BJ (cell line): Measurements from ENCODE around the gene C11orf54. TPM values are rescaled to one million over a fixed set of nuclear protein-coding genes. Genes with fewer than 3 reads are reported as not detected.

Experiments used
- CTCF ChIA-PET: fragments of 350-600 bp; formaldehyde crosslinking; extraction: SDS; loops from one replicate; lab custom pipeline; 2021; ENCODE audit warnings: antibody characterized with exemption, inconsistent platforms; lab: Yijun Ruan, JAX
- POLR2A ChIA-PET: fragments of 300-600 bp; sonication (Branson Sonifier 250); formaldehyde crosslinking; extraction: SDS; loops from one replicate; lab custom pipeline; 2021; ENCODE audit warnings: antibody characterized with exemption; lab: Charles Lee
- DNase-seq: peaks from one replicate; pipeline ENCODE4 v3.0.0-alpha.2; 2011; ENCODE audit warnings: low read depth
- H3K27me3 ChIP-seq: 2 replicates; pipeline ENCODE4 v1.6.0; 2011; ENCODE audit warnings: low read length; ENCODE audit not compliant: control insufficient read depth, insufficient read depth
- H3K36me3 ChIP-seq: 2 replicates; pipeline ENCODE4 v1.5.1; 2011; ENCODE audit warnings: low read length; ENCODE audit not compliant: control insufficient read depth, insufficient read depth
- H3K4me3 ChIP-seq: 2 replicates; pipeline ENCODE4 v1.5.1; 2011; ENCODE audit warnings: low read depth, mild to moderate bottlenecking, control low read depth, low read length
- polyA plus RNA-seq: library from polyadenylated mRNA; depleted of rRNA; stranded (reverse); fragments of >200 nt; gene quantifications from 2 replicates; pipeline ENCODE4 v1.2.3, GENCODE V29; 2011; rRNA removed
- small RNA-seq: library from RNA; depleted of rRNA; stranded (forward); fragments of <200 nt; gene quantifications from one replicate; pipeline ENCODE3, GENCODE V24; 2012; ENCODE audit warnings: low replicate concordance, low read depth; ENCODE audit not compliant: insufficient read length
- TF ChIP-seq, protein P1 (sequence below): IDR thresholded peaks from 2 replicates; pipeline ENCODE4 v1.5.1; 2011; ENCODE audit warnings: low read depth, mild to moderate bottlenecking, control low read depth, inconsistent platforms, low read length, moderate library complexity; ENCODE audit not compliant: insufficient read depth

The C11orf54 gene
- polyA plus RNA-seq, 1 experiment: 6.8 TPM

DNA sequence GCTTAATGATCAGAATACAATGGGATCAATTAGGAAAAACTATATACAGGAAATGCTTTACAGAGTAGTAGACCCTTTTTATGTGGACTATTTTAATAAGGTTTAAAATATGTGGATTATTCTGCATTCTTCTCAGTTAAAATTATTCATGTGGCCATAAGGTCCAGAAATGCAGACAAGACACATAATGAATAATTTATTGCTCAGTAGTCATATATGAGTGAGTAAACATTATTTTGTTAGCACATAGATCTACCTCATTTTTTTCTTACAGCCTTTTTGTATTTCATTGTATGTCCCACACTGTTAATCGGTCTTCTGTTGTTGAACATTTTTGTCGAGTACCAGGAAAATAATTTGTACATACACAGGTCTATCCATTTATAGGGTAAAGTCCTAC lies 63.4 kb downstream of the C11orf54 start:
- Histone ChIP-seq H3K36me3 (peaks cover 14% of the 10 kb centered on the region), H3K27me3 (no peaks in the 10 kb centered on the region), H3K4me3 (no peak overlapping the region)
- TF ChIP-seq, protein P1, sequence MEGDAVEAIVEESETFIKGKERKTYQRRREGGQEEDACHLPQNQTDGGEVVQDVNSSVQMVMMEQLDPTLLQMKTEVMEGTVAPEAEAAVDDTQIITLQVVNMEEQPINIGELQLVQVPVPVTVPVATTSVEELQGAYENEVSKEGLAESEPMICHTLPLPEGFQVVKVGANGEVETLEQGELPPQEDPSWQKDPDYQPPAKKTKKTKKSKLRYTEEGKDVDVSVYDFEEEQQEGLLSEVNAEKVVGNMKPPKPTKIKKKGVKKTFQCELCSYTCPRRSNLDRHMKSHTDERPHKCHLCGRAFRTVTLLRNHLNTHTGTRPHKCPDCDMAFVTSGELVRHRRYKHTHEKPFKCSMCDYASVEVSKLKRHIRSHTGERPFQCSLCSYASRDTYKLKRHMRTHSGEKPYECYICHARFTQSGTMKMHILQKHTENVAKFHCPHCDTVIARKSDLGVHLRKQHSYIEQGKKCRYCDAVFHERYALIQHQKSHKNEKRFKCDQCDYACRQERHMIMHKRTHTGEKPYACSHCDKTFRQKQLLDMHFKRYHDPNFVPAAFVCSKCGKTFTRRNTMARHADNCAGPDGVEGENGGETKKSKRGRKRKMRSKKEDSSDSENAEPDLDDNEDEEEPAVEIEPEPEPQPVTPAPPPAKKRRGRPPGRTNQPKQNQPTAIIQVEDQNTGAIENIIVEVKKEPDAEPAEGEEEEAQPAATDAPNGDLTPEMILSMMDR: no peak
- DNase-seq: no peak
- POLR2A ChIA-PET: no interaction called here
- CTCF ChIA-PET: no interaction called here

DNA sequence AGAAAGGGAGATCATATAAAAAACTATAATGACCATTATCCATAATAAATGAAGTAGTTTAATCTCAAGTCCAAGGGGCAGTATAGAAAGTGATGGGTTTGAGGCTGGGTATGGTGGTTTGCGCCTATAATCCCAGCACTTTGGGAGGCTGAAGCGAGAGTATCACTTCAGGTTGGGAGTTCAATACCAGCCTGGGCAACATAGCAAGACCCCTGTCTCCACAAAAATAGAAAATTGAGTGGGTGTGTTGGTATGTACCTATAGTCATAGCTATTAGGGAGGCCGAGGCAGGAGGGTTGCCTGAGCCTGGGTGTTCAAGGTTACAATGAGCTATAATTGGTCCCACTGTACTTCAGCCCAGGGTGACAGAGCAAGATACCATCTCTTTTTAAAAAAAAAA lies 66.5 kb downstream of the C11orf54 start:
- no peak for DNase-seq
- TF ChIP-seq, protein P1: no peak
- ChIA-PET POLR2A (no interaction called here), CTCF (interaction anchor here (1.6 kb wide), 1 partner anchor 9 kb away, joined by 5 read pairs; no protein-coding TSS in a partner anchor)
- H3K36me3 ChIP-seq: peaks cover 17% of the 10 kb centered on the region
- no peak overlapping the region for H3K4me3 ChIP-seq
- no peaks in the 10 kb centered on the region for H3K27me3 ChIP-seq

DNA sequence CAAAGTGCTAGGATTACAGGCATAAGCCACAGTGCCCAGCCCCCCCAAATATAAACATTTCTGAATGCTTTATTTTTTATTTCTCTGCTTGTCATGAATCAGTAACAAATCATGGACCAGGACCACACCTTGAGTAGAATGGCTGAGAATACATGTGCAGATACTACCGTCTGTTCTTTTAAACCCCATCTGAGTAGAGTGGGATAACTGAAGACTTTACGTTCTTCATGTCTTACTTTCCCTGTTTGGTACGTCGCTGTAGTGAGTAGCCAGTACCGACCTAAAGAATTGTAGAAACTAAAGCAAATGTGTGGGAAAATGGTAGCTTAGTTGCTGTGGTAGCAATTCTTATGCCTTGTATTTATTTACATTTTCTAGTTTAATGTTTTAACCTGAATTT lies 72.5 kb downstream of the C11orf54 start:
- H3K36me3 ChIP-seq: peaks cover 14% of the 10 kb centered on the region
- CTCF ChIA-PET: no interaction called here

More for the DNA sequence above, 72.5 kb downstream of the C11orf54 start:
- TF ChIP-seq, protein P1: no peak
- DNase-seq: no peak
- H3K4me3 ChIP-seq: no peak overlapping the region
- POLR2A ChIA-PET: no interaction called here
- no peaks in the 10 kb centered on the region for H3K27me3 ChIP-seq

Small RNAs within 50 kb of the gene (small RNA-seq; reads per million reads assigned to genes)
- gene RF00019 (not detected), gene RF00493 (not detected), gene SCARNA9 (not detected), gene SNORA1 (not detected), gene SNORA18 (not detected), gene SNORA25 (not detected), gene SNORA32 (not detected), gene SNORA40 (not detected), gene SNORA8 (not detected), gene SNORD5 (not detected), gene SNORD6 (9,315 reads per million, percentile 99 among the genes with 10 or more reads in this experiment)

Other genes starting within 250 kb of the C11orf54 start
- gene SMCO4, start 198.3 kb upstream of the C11orf54 start, polyA plus RNA-seq: 11.9 and 12.8 TPM in 2 replicates
- gene CEP295, start 80.0 kb upstream of the C11orf54 start, polyA plus RNA-seq: 4.3 and 10.1 TPM in 2 replicates
- 32.8 and 87.6 TPM in 2 replicates for gene TAF1D, start 177 bp upstream of the C11orf54 start, polyA plus RNA-seq
- 10.4 and 13.8 TPM in 2 replicates for gene MED17, start 42.6 kb downstream of the C11orf54 start, polyA plus RNA-seq
- 0.63 and 0.74 TPM in 2 replicates for gene VSTM5, start 108.9 kb downstream of the C11orf54 start, polyA plus RNA-seq